ENCODE measurements around the gene SLC35E3.
A peak's percentile ranks its signal among the peaks of the same experiment; 100 is the strongest.

SLC35E3 gene

GRCh38 chr12:68786929-68787328 lies 41.0 kb downstream of the SLC35E3 start:
- H3K9me3 ChIP-seq (ENCODE audit: control insufficient read depth, insufficient read depth, low read depth, low read length): no peaks in the 10 kb centered on the region
- H3K27me3 ChIP-seq (ENCODE audit: control insufficient read depth, insufficient read depth, low read length): no peaks in the 10 kb centered on the region
- H3K9ac ChIP-seq (ENCODE audit: low read length): no peak overlapping the region
- peak overlapping the region; percentile 86 for H3K27ac ChIP-seq (ENCODE audit: low read depth, low read length)
- H3K4me3 ChIP-seq (ENCODE audit: low read depth, low read length): no peak overlapping the region
- H3K36me3 ChIP-seq (ENCODE audit: control insufficient read depth, insufficient read depth, low read length): no peaks in the 10 kb centered on the region
- H3K4me1 ChIP-seq (ENCODE audit: control insufficient read depth, insufficient read depth, low read length): peaks cover 11% of the 10 kb centered on the region; the same call in 1 of the 2 replicates

GRCh38 chr12:68788554-68789143 lies 42.7 kb downstream of the SLC35E3 start:
- Histone ChIP-seq H3K27me3 (ENCODE audit: control insufficient read depth, insufficient read depth, low read length) (no peaks in the 10 kb centered on the region), H3K9me3 (ENCODE audit: control insufficient read depth, insufficient read depth, low read depth, low read length) (no peaks in the 10 kb centered on the region), H3K36me3 (ENCODE audit: control insufficient read depth, insufficient read depth, low read length) (no peaks in the 10 kb centered on the region), H3K4me1 (ENCODE audit: control insufficient read depth, insufficient read depth, low read length) (peaks cover 11% of the 10 kb centered on the region; the same call in 1 of the 2 replicates), H3K9ac (ENCODE audit: low read length) (no peak overlapping the region), H3K27ac (ENCODE audit: low read depth, low read length) (no peak overlapping the region), H3K4me3 (ENCODE audit: low read depth, low read length) (no peak overlapping the region)

GRCh38 chr12:68789144-68789878 lies 43.3 kb downstream of the SLC35E3 start:
- Histone ChIP-seq H3K36me3 (ENCODE audit: control insufficient read depth, insufficient read depth, low read length) (no peaks in the 10 kb centered on the region), H3K4me3 (ENCODE audit: low read depth, low read length) (no peak overlapping the region), H3K9me3 (ENCODE audit: control insufficient read depth, insufficient read depth, low read depth, low read length) (no peaks in the 10 kb centered on the region), H3K27me3 (ENCODE audit: control insufficient read depth, insufficient read depth, low read length) (no peaks in the 10 kb centered on the region), H3K4me1 (ENCODE audit: control insufficient read depth, insufficient read depth, low read length) (peaks cover 8% of the 10 kb centered on the region; the same call in 1 of the 2 replicates), H3K27ac (ENCODE audit: low read depth, low read length) (no peak overlapping the region), H3K9ac (ENCODE audit: low read length) (no peak overlapping the region)

- Histone ChIP-seq H3K4me1 (ENCODE audit: control insufficient read depth, insufficient read depth, low read length) (peaks cover 8% of the 10 kb centered on the region; the same call in 1 of the 2 replicates), H3K4me3 (ENCODE audit: low read depth, low read length) (no peak overlapping the region), H3K27ac (ENCODE audit: low read depth, low read length) (no peak overlapping the region), H3K36me3 (ENCODE audit: control insufficient read depth, insufficient read depth, low read length) (no peaks in the 10 kb centered on the region), H3K9me3 (ENCODE audit: control insufficient read depth, insufficient read depth, low read depth, low read length) (no peaks in the 10 kb centered on the region), H3K9ac (ENCODE audit: low read length) (no peak overlapping the region), H3K27me3 (ENCODE audit: control insufficient read depth, insufficient read depth, low read length) (no peaks in the 10 kb centered on the region)
Observed at GRCh38 chr12:68790081-68790951, 44.3 kb downstream of the SLC35E3 start.

GRCh38 chr12:68790952-68791234 lies 44.9 kb downstream of the SLC35E3 start:
- no peaks in the 10 kb centered on the region for H3K9me3 ChIP-seq (ENCODE audit: control insufficient read depth, insufficient read depth, low read depth, low read length)
- no peak overlapping the region for H3K4me3 ChIP-seq (ENCODE audit: low read depth, low read length)

GRCh38 chr12:68791897-68792481 lies 46.0 kb downstream of the SLC35E3 start:
- no peak overlapping the region for H3K9ac ChIP-seq (ENCODE audit: low read length)
- H3K4me1 ChIP-seq (ENCODE audit: control insufficient read depth, insufficient read depth, low read length): peaks cover 6% of the 10 kb centered on the region; the same call in 1 of the 2 replicates
- H3K27me3 ChIP-seq (ENCODE audit: control insufficient read depth, insufficient read depth, low read length): no peaks in the 10 kb centered on the region
- no peaks in the 10 kb centered on the region for H3K9me3 ChIP-seq (ENCODE audit: control insufficient read depth, insufficient read depth, low read depth, low read length)
- no peak overlapping the region for H3K27ac ChIP-seq (ENCODE audit: low read depth, low read length)
- no peaks in the 10 kb centered on the region for H3K36me3 ChIP-seq (ENCODE audit: control insufficient read depth, insufficient read depth, low read length)
- no peak overlapping the region for H3K4me3 ChIP-seq (ENCODE audit: low read depth, low read length)

More at GRCh38 chr12:68790952-68791234, 44.9 kb downstream of the SLC35E3 start:
- Histone ChIP-seq H3K36me3 (ENCODE audit: control insufficient read depth, insufficient read depth, low read length) (no peaks in the 10 kb centered on the region), H3K4me1 (ENCODE audit: control insufficient read depth, insufficient read depth, low read length) (peaks cover 8% of the 10 kb centered on the region; the same call in 1 of the 2 replicates), H3K27ac (ENCODE audit: low read depth, low read length) (no peak overlapping the region), H3K27me3 (ENCODE audit: control insufficient read depth, insufficient read depth, low read length) (no peaks in the 10 kb centered on the region), H3K9ac (ENCODE audit: low read length) (no peak overlapping the region)

- Histone ChIP-seq H3K9ac (ENCODE audit: low read length) (no peak overlapping the region), H3K4me1 (ENCODE audit: control insufficient read depth, insufficient read depth, low read length) (no peaks in the 10 kb centered on the region), H3K27me3 (ENCODE audit: control insufficient read depth, insufficient read depth, low read length) (no peaks in the 10 kb centered on the region), H3K9me3 (ENCODE audit: control insufficient read depth, insufficient read depth, low read depth, low read length) (no peaks in the 10 kb centered on the region), H3K4me3 (ENCODE audit: low read depth, low read length) (no peak overlapping the region), H3K36me3 (ENCODE audit: control insufficient read depth, insufficient read depth, low read length) (no peaks in the 10 kb centered on the region), H3K27ac (ENCODE audit: low read depth, low read length) (no peak overlapping the region)
Observed at GRCh38 chr12:68792952-68793351, 47.0 kb downstream of the SLC35E3 start.

- Histone ChIP-seq H3K4me1 (ENCODE audit: control insufficient read depth, insufficient read depth, low read length) (no peaks in the 10 kb centered on the region), H3K9ac (ENCODE audit: low read length) (no peak overlapping the region), H3K4me3 (ENCODE audit: low read depth, low read length) (no peak overlapping the region), H3K27me3 (ENCODE audit: control insufficient read depth, insufficient read depth, low read length) (no peaks in the 10 kb centered on the region), H3K27ac (ENCODE audit: low read depth, low read length) (no peak overlapping the region), H3K36me3 (ENCODE audit: control insufficient read depth, insufficient read depth, low read length) (no peaks in the 10 kb centered on the region), H3K9me3 (ENCODE audit: control insufficient read depth, insufficient read depth, low read depth, low read length) (no peaks in the 10 kb centered on the region)
Observed at GRCh38 chr12:68793436-68793835, 47.5 kb downstream of the SLC35E3 start.

GRCh38 chr12:68793975-68794652 lies 48.1 kb downstream of the SLC35E3 start:
- Histone ChIP-seq H3K27me3 (ENCODE audit: control insufficient read depth, insufficient read depth, low read length) (no peaks in the 10 kb centered on the region), H3K4me3 (ENCODE audit: low read depth, low read length) (no peak overlapping the region), H3K27ac (ENCODE audit: low read depth, low read length) (no peak overlapping the region), H3K36me3 (ENCODE audit: control insufficient read depth, insufficient read depth, low read length) (no peaks in the 10 kb centered on the region), H3K9me3 (ENCODE audit: control insufficient read depth, insufficient read depth, low read depth, low read length) (no peaks in the 10 kb centered on the region), H3K4me1 (ENCODE audit: control insufficient read depth, insufficient read depth, low read length) (no peaks in the 10 kb centered on the region), H3K9ac (ENCODE audit: low read length) (no peak overlapping the region)

GRCh38 chr12:68794653-68795251 lies 48.8 kb downstream of the SLC35E3 start:
- Histone ChIP-seq H3K9ac (ENCODE audit: low read length) (no peak overlapping the region), H3K36me3 (ENCODE audit: control insufficient read depth, insufficient read depth, low read length) (no peaks in the 10 kb centered on the region), H3K9me3 (ENCODE audit: control insufficient read depth, insufficient read depth, low read depth, low read length) (no peaks in the 10 kb centered on the region), H3K4me3 (ENCODE audit: low read depth, low read length) (no peak overlapping the region), H3K27me3 (ENCODE audit: control insufficient read depth, insufficient read depth, low read length) (no peaks in the 10 kb centered on the region), H3K27ac (ENCODE audit: low read depth, low read length) (no peak overlapping the region), H3K4me1 (ENCODE audit: control insufficient read depth, insufficient read depth, low read length) (no peaks in the 10 kb centered on the region)
